ENCODE measurements around the gene MRPS26. TPM values are rescaled to one million over a fixed set of nuclear protein-coding genes. Genes with fewer than 3 reads are reported as not detected.
"Not testable (repeated sequence)": the region's sequence is repeated elsewhere in the genome, so short reads cannot be mapped to it uniquely, and the experiment has no call there.

Gene MRPS26
- total RNA-seq, 2 donors from 2014 or later = 40.6 to 46.6 TPM

- no peak overlapping the region for H3K4me3 ChIP-seq
- H3K9me3 ChIP-seq = no peaks in the 10 kb centered on the region
- no peak for TF ChIP-seq CTCF (IDR thresholded peaks at IDR 0.05)
- ATAC-seq (ENCODE audit: insufficient number of reproducible peaks, low FRiP score, low read depth) (no peak), DNase-seq (ENCODE audit: low spot score) (no peak)
- H3K36me3 ChIP-seq = peaks cover 42% of the 10 kb centered on the region
- H3K4me1 ChIP-seq (ENCODE audit: control insufficient read depth in 1 of 2, low read depth in 2 of 2) = no peaks in the 10 kb centered on the region
- no peaks in the 10 kb centered on the region for H3K27me3 ChIP-seq (replicated peaks; ENCODE audit: insufficient read depth)
- no peak overlapping the region for H3K27ac ChIP-seq
Measured at GRCh38 chr20:3021777-3022176, 24.1 kb upstream of the MRPS26 start.

- H3K4me3 ChIP-seq; H3K27me3 ChIP-seq (replicated peaks; ENCODE audit: insufficient read depth); H3K27ac ChIP-seq; DNase-seq (ENCODE audit: low spot score); ATAC-seq (ENCODE audit: insufficient number of reproducible peaks, low FRiP score, low read depth); H3K9me3 ChIP-seq; H3K4me1 ChIP-seq (ENCODE audit: control insufficient read depth in 1 of 2, low read depth in 2 of 2): not testable (repeated sequence)
- H3K36me3 ChIP-seq = peaks cover 45% of the 10 kb centered on the region
Measured at GRCh38 chr20:3022559-3023490, 23.0 kb upstream of the MRPS26 start.

GRCh38 chr20:3027987-3028386, 17.9 kb upstream of the MRPS26 start:
- H3K4me3 ChIP-seq = no peak overlapping the region
- no peak for TF ChIP-seq CTCF (IDR thresholded peaks at IDR 0.05)
- peaks cover 36% of the 10 kb centered on the region for H3K36me3 ChIP-seq
- ATAC-seq (ENCODE audit: insufficient number of reproducible peaks, low FRiP score, low read depth) (no peak), DNase-seq (ENCODE audit: low spot score) (no peak)
- H3K27ac ChIP-seq = no peak overlapping the region
- no peaks in the 10 kb centered on the region for H3K27me3 ChIP-seq (replicated peaks; ENCODE audit: insufficient read depth)
- H3K4me1 ChIP-seq (ENCODE audit: control insufficient read depth in 1 of 2, low read depth in 2 of 2) = peaks cover 0 to 9% of the 10 kb centered on the region in 2 donors
- no peaks in the 10 kb centered on the region for H3K9me3 ChIP-seq

GRCh38 chr20:3031524-3032147, 14.2 kb upstream of the MRPS26 start:
- Histone ChIP-seq H3K27me3 (replicated peaks; ENCODE audit: insufficient read depth) (no peaks in the 10 kb centered on the region), H3K27ac (no peak overlapping the region), H3K4me3 (no peak overlapping the region), H3K9me3 (no peaks in the 10 kb centered on the region), H3K36me3 (peaks cover 31% of the 10 kb centered on the region), H3K4me1 (ENCODE audit: control insufficient read depth in 1 of 2, low read depth in 2 of 2) (peaks cover 0 to 13% of the 10 kb centered on the region in 2 donors)
- DNase-seq (ENCODE audit: low spot score) (no peak), ATAC-seq (ENCODE audit: insufficient number of reproducible peaks, low FRiP score, low read depth) (no peak)
- no peak for TF ChIP-seq CTCF (IDR thresholded peaks at IDR 0.05)

- DNase-seq (ENCODE audit: low spot score) (no peak), ATAC-seq (ENCODE audit: insufficient number of reproducible peaks, low FRiP score, low read depth) (no peak)
- Histone ChIP-seq H3K4me1 (ENCODE audit: control insufficient read depth in 1 of 2, low read depth in 2 of 2) (peaks cover 0 to 13% of the 10 kb centered on the region in 2 donors), H3K27ac (no peak overlapping the region), H3K36me3 (peaks cover 31% of the 10 kb centered on the region), H3K4me3 (no peak overlapping the region), H3K9me3 (no peaks in the 10 kb centered on the region), H3K27me3 (replicated peaks; ENCODE audit: insufficient read depth) (no peaks in the 10 kb centered on the region)
- TF ChIP-seq CTCF (IDR thresholded peaks at IDR 0.05) = no peak
Measured at GRCh38 chr20:3032624-3033023, 13.2 kb upstream of the MRPS26 start.

All from thoracic aorta (tissue), 2 donors.